HCT116 (cell line): Measurements from ENCODE around the gene PIK3R1. TPM values are rescaled to one million over a fixed set of nuclear protein-coding genes. Genes with fewer than 3 reads are reported as not detected.

Source experiments
- ATAC-seq: fragments of 200-7000 bp; cut with Tn5 transposase; 2 replicates; pipeline ENCODE4 v1.9.1; 2020; ENCODE audit warnings: mild to moderate bottlenecking, moderate library complexity
- BruUV-seq: library from RNA; stranded (reverse); fragments of 400-500 nt; replicated peaks from 2 replicates; lab custom pipeline; 2021; lab: Mats Ljungman, UMichigan
- CTCF ChIA-PET: fragments of 300-600 bp; sonication (Branson Sonifier 250); formaldehyde crosslinking; loops from one replicate; lab custom pipeline; 2021; ENCODE audit warnings: antibody characterized with exemption; lab: Charles Lee
- POLR2A ChIA-PET: fragments of 300-600, 350-600 bp; sonication (Branson Sonifier 250); formaldehyde crosslinking; loops from one replicate; lab custom pipeline; 2021; ENCODE audit warnings: antibody characterized with exemption; lab: Charles Lee
- RAD21 ChIA-PET, 2 experiments: fragments of 300-600 bp; sonication (Branson Sonifier 250); formaldehyde crosslinking; loops; one replicate each; lab custom pipeline; 2023; ENCODE audit warnings: low total read pairs in 2 of 2; ENCODE audit not compliant: uncharacterized antibody in 2 of 2, unreplicated experiment in 2 of 2, low non-redundant PET in 1 of 2; lab: Charles Lee
- DNase-seq: peaks from one replicate; pipeline ENCODE4 v3.0.0-alpha.2; 2010; ENCODE audit warnings: low read depth, low spot score
- H2AFZ ChIP-seq: fragments of 200-600 bp; shearing (Covaris generic), sonication (generic); 2 replicates; pipeline ENCODE4 v1.6.1; 2017; ENCODE audit warnings: low read depth, mixed run types, mixed read lengths, antibody characterized with exemption, low read length; ENCODE audit not compliant: poor library complexity, severe bottlenecking
- H3K27ac ChIP-seq: 2 replicates; pipeline ENCODE4 v1.5.1; 2012; ENCODE audit warnings: low read depth, low read length
- H3K27me3 ChIP-seq: fragments of 200-600 bp; sonication (generic); 2 replicates; pipeline ENCODE4 v1.6.1; 2016; ENCODE audit warnings: mixed run types, low read length, mixed read lengths; ENCODE audit not compliant: insufficient read depth
- H3K36me3 ChIP-seq, 2 experiments: fragments of 200-500 bp in 1 of 2; fragments of 200-600 bp in 1 of 2; sonication (Bioruptor generic) in 1 of 2; sonication (generic) in 1 of 2; 2 replicates each; pipeline versions ENCODE4 v1.5.1 to v1.6.1; 2014 to 2016; ENCODE audit warnings: low read length in 2 of 2, inconsistent platforms in 1 of 2, mixed read lengths in 1 of 2, mixed run types in 1 of 2; ENCODE audit not compliant: insufficient read depth in 2 of 2, control insufficient read depth in 1 of 2
- H3K4me1 ChIP-seq, 2 experiments: fragments of 200-600 bp in 1 of 2; sonication (generic) in 1 of 2; 2 replicates each; pipeline versions ENCODE4 v1.5.1 to v1.6.1; 2012 to 2017; ENCODE audit warnings: low read length in 2 of 2, inconsistent platforms in 1 of 2, mild to moderate bottlenecking in 1 of 2, mixed read lengths in 1 of 2, mixed run types in 1 of 2, moderate library complexity in 1 of 2; ENCODE audit not compliant: insufficient read depth in 2 of 2, control insufficient read depth in 1 of 2
- H3K4me2 ChIP-seq: fragments of 200-600 bp; sonication (generic); 2 replicates; pipeline ENCODE4 v1.6.1; 2017; ENCODE audit warnings: mixed run types, low read length, mixed read lengths
- H3K4me3 ChIP-seq, 2 experiments: fragments of 200-600 bp in 1 of 2; sonication (generic) in 1 of 2; replicated peaks in 1 of 2; 2 replicates each; pipeline ENCODE4 v1.5.1; 2011 to 2016; ENCODE audit warnings: low read length in 2 of 2, control low read depth in 1 of 2, low read depth in 1 of 2, mild to moderate bottlenecking in 1 of 2, mixed read lengths in 1 of 2, mixed run types in 1 of 2
- H3K79me2 ChIP-seq: fragments of 200-600 bp; sonication (generic); 2 replicates; pipeline ENCODE4 v1.6.1; 2017; ENCODE audit warnings: mild to moderate bottlenecking, mixed run types, low read length, moderate library complexity, mixed read lengths; ENCODE audit not compliant: insufficient read depth
- H3K9ac ChIP-seq: fragments of 200-600 bp; sonication (generic); 2 replicates; pipeline ENCODE4 v1.6.1; 2016; ENCODE audit warnings: low read length, mixed read lengths
- H3K9me2 ChIP-seq: fragments of 200-600 bp; sonication (generic), shearing (Covaris generic); 2 replicates; pipeline ENCODE4 v1.6.1; 2017; ENCODE audit warnings: mixed run types, mild to moderate bottlenecking, moderate library complexity; ENCODE audit not compliant: insufficient read depth
- H3K9me3 ChIP-seq, 2 experiments: fragments of 200-500 bp in 1 of 2; fragments of 200-600 bp in 1 of 2; sonication (Bioruptor generic) in 1 of 2; sonication (generic) in 1 of 2; 2 replicates each; pipeline ENCODE4 v1.6.1; 2014 to 2017; ENCODE audit warnings: low read length in 2 of 2, mixed read lengths in 2 of 2, inconsistent platforms in 1 of 2, low read depth in 1 of 2, mild to moderate bottlenecking in 1 of 2, mixed run types in 1 of 2, moderate library complexity in 1 of 2; ENCODE audit not compliant: control insufficient read depth in 1 of 2, insufficient read depth in 1 of 2
- H4K20me1 ChIP-seq: fragments of 200-600 bp; sonication (generic), shearing (Covaris generic); 2 replicates; pipeline ENCODE4 v1.6.1; 2017; ENCODE audit warnings: mixed run types, mild to moderate bottlenecking, moderate library complexity; ENCODE audit not compliant: insufficient read depth
- ATF3 ChIP-seq: IDR thresholded peaks from 2 replicates; pipeline ENCODE4 v1.6.1; 2012
- CBX3 ChIP-seq: IDR thresholded peaks from 2 replicates; pipeline ENCODE4 v1.6.1; 2012; ENCODE audit warnings: low read depth
- CTCF ChIP-seq, 3 experiments: fragments of 200-600 bp in 1 of 3; sonication (generic) in 1 of 3; IDR thresholded peaks in 2 of 3; conservative IDR thresholded peaks in 1 of 3; 2 replicates each; pipeline ENCODE4 v1.5.1; 2012 to 2017; ENCODE audit warnings: low read depth in 2 of 3, low read length in 2 of 3, antibody characterized with exemption in 1 of 3, borderline replicate concordance in 1 of 3, control low read depth in 1 of 3, mild to moderate bottlenecking in 1 of 3, mixed read lengths in 1 of 3, mixed run types in 1 of 3, moderate library complexity in 1 of 3; ENCODE audit not compliant: insufficient read depth in 1 of 3
- ELF1 ChIP-seq: IDR thresholded peaks from 2 replicates; pipeline ENCODE4 v1.6.1; 2012; ENCODE audit warnings: low read depth, borderline replicate concordance
- EZH2 ChIP-seq: fragments of 200-600 bp; sonication (generic); IDR thresholded peaks from 2 replicates; pipeline ENCODE4 v1.6.1; 2017; ENCODE audit warnings: antibody characterized with exemption, mixed run types
- FOSL1 ChIP-seq: IDR thresholded peaks from 2 replicates; pipeline ENCODE4 v1.6.1; 2012; ENCODE audit warnings: low read depth
- SRF ChIP-seq: IDR thresholded peaks from 2 replicates; pipeline ENCODE4 v1.6.1; 2012; ENCODE audit warnings: low read depth
- intact Hi-C: fragments of 100-400 bp; cut with micrococcal nuclease; formaldehyde crosslinking; loops from 2 replicates; pipeline ENCODE4 v1.10.0; 2022
- total RNA-seq: library from RNA; stranded (reverse); gene quantifications from one replicate; pipeline ENCODE4 v1.2.1, GENCODE V29; 2021; ENCODE audit not compliant: unreplicated experiment

The PIK3R1 gene
- total RNA-seq, 1 experiment from 2014 or later: 7.2 TPM

GRCh38 chr5:68243251-68243650, 27.7 kb downstream of the PIK3R1 start:
- Histone ChIP-seq H4K20me1 (no peaks in the 10 kb centered on the region), H3K27me3 (no peaks in the 10 kb centered on the region), H3K4me2 (no peak overlapping the region), H3K9ac (no peak overlapping the region), H3K4me1 (no peaks in the 10 kb centered on the region), H3K79me2 (no peaks in the 10 kb centered on the region), H3K27ac (no peak overlapping the region), H3K9me2 (no peaks in the 10 kb centered on the region), H3K9me3 (no peaks in the 10 kb centered on the region), H3K4me3 (no peak overlapping the region), H2AFZ (no peak overlapping the region), H3K36me3 (no peaks in the 10 kb centered on the region)
- ChIA-PET RAD21 (no interaction called here), POLR2A (no interaction called here), CTCF (interaction anchor here (0.5 kb wide), 1 partner anchor 932 kb away, joined by 3 read pairs; no protein-coding TSS in a partner anchor)
- ATAC-seq (no peak), DNase-seq (no peak)
- TF ChIP-seq FOSL1 (no peak), EZH2 (no peak), SRF (no peak), CTCF (IDR thresholded peaks at IDR 0.05 in 2 of 3, conservative IDR thresholded peaks at IDR 0.05 in 1 of 3; ENCODE audit: borderline replicate concordance in 1 of 3, insufficient read depth in 1 of 3, low read depth in 2 of 3, low read length in 2 of 3) (no peak), ATF3 (no peak), ELF1 (no peak)
- intact Hi-C loops: no loop called here
- no TSS peak for BruUV-seq

- no peak overlapping the region for H3K4me3 ChIP-seq
- no peaks in the 10 kb centered on the region for H4K20me1 ChIP-seq
- intact Hi-C loops: no loop called here
- no peak overlapping the region for H2AFZ ChIP-seq
- no peaks in the 10 kb centered on the region for H3K79me2 ChIP-seq
- no peaks in the 10 kb centered on the region for H3K27me3 ChIP-seq
- no peak overlapping the region for H3K27ac ChIP-seq
- no peak for DNase-seq
- no peak for TF ChIP-seq CBX3
- H3K36me3 ChIP-seq: no peaks in the 10 kb centered on the region
- H3K4me1 ChIP-seq: no peaks in the 10 kb centered on the region
- no peak for ATAC-seq
- no peak overlapping the region for H3K4me2 ChIP-seq
- ChIA-PET RAD21 (no interaction called here), POLR2A (no interaction called here), CTCF (interaction anchor here (0.5 kb wide), 1 partner anchor 933 kb away, joined by 3 read pairs; no protein-coding TSS in a partner anchor)
- no peaks in the 10 kb centered on the region for H3K9me3 ChIP-seq
- no peak overlapping the region for H3K9ac ChIP-seq
- H3K9me2 ChIP-seq: no peaks in the 10 kb centered on the region
- no TSS peak for BruUV-seq
These were observed 28.1 kb downstream of the PIK3R1 start for GRCh38 chr5:68243681-68244080.
